Activated CD8-positive, alpha-beta T cell treated with anti-CD3 and anti-CD28 coated beads, Interleukin-2, amount 10 ng/mL, durations not matched to agents 7 days and 5 days (primary cell): ENCODE data around the gene COL11A1. TPM values are rescaled to one million over a fixed set of nuclear protein-coding genes. Genes with fewer than 3 reads are reported as not detected.

Experiments used
- ATAC-seq: fragments of 150-1000 bp; cut with Tn5 transposase; one replicate; pipeline ENCODE4 v1.10.0; 2021; ENCODE audit warnings: moderate library complexity
- CTCF ChIA-PET: fragments of 350-600 bp; sonication (Branson Sonifier 250); formaldehyde crosslinking; loops from one replicate; lab custom pipeline; 2021; ENCODE audit warnings: antibody characterized with exemption; lab: Charles Lee
- POLR2A ChIA-PET: fragments of 350-600 bp; sonication (Branson Sonifier 250); formaldehyde crosslinking; loops from one replicate; lab custom pipeline; 2021; ENCODE audit warnings: antibody characterized with exemption; lab: Charles Lee
- DNase-seq: peaks from one replicate; pipeline ENCODE4 v3.0.0-alpha.2; 2020
- H3K27ac Mint-ChIP-seq: one replicate; pipeline ENCODE4 v1.8.0; 2021; ENCODE audit warnings: mild to moderate bottlenecking, mixed read lengths
- H3K27me3 Mint-ChIP-seq: one replicate; pipeline ENCODE4 v1.8.0; 2021; ENCODE audit warnings: low read depth, mixed read lengths
- H3K36me3 Mint-ChIP-seq: one replicate; pipeline ENCODE4 v1.8.0; 2021; ENCODE audit warnings: low read depth, mixed read lengths
- H3K4me1 Mint-ChIP-seq: one replicate; pipeline ENCODE4 v1.8.0; 2021; ENCODE audit warnings: low read depth, mixed read lengths
- H3K4me3 Mint-ChIP-seq: one replicate; pipeline ENCODE4 v1.8.0; 2021; ENCODE audit warnings: mild to moderate bottlenecking, mixed read lengths
- H3K9me3 Mint-ChIP-seq: one replicate; pipeline ENCODE4 v1.8.0; 2022; ENCODE audit warnings: mixed read lengths; ENCODE audit not compliant: insufficient read depth
- total RNA-seq, 2 experiments: library from RNA; stranded (reverse); gene quantifications; one replicate each; pipeline ENCODE4 v1.2.3, GENCODE V29; 2021

Gene COL11A1
- total RNA-seq, 2 experiments from 2014 or later, result not detected

DNA sequence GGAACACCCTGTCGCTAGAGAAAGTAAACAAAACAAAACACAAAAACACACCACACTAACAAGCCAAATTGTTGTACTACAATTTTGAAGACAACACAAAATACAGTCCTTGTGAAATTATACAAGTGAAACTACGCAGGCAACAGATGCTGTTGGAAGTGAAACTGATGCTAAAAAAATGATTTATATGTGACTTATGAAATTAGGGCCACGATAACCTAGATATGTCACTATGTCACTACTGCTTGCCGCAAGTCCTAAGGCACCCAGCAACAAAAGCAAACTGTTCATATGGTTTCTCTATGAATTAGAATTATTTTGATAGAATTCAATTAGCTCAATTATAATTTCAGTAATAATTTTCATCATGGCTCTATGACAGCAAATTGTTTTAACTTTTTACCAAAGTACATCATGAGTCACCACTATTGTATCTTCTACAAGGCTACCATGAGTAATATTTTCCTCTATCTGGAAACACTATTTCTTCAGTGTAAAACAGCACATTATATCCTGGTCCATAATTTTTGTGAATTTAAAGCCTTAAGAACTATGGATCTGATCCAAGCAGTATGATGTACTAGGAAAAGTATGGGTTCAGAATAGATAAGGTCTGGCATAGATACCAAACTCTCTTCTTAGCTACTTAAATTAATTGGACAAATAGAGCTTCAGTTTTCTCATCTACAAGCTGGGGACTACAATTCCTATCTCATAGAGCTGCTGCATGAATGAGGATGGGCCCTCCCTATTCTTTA, 216.3 kb downstream of the COL11A1 start:
- H3K27me3 Mint-ChIP-seq, result no peaks in the 10 kb centered on the region
- no peak overlapping the region for H3K4me3 Mint-ChIP-seq
- CTCF ChIA-PET, result no interaction called here
- H3K27ac Mint-ChIP-seq, result no peak overlapping the region
- H3K9me3 Mint-ChIP-seq, result no peaks in the 10 kb centered on the region
- POLR2A ChIA-PET, result no interaction called here
- no peak for ATAC-seq
- no peaks in the 10 kb centered on the region for H3K36me3 Mint-ChIP-seq
- H3K4me1 Mint-ChIP-seq, result no peaks in the 10 kb centered on the region
- DNase-seq, result no peak

DNA sequence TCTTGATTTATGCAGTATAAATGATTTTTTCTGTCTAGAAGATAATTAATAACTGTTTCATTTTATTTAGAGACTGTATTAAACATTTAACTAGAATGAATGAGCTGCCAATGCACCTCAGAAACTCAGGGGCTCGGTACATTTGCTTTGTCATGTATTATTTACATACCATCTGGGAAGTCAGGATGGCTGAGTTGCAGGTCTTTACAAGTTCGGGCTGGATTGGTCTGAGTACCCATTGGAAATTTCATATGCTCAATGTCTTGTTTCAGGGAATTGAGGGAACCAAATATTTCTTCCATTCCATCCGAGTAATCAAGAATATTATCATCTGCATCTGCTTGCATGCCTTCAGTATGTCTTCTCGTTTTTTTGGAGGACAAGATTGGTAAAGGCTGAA, 221.7 kb downstream of the COL11A1 start:
- Mint-ChIP-seq H3K27me3 (no peaks in the 10 kb centered on the region), H3K9me3 (no peaks in the 10 kb centered on the region), H3K36me3 (no peaks in the 10 kb centered on the region), H3K27ac (no peak overlapping the region), H3K4me3 (no peak overlapping the region), H3K4me1 (no peaks in the 10 kb centered on the region)
- CTCF ChIA-PET, result no interaction called here
- DNase-seq, result no peak
- ATAC-seq, result no peak
- POLR2A ChIA-PET, result no interaction called here

DNA sequence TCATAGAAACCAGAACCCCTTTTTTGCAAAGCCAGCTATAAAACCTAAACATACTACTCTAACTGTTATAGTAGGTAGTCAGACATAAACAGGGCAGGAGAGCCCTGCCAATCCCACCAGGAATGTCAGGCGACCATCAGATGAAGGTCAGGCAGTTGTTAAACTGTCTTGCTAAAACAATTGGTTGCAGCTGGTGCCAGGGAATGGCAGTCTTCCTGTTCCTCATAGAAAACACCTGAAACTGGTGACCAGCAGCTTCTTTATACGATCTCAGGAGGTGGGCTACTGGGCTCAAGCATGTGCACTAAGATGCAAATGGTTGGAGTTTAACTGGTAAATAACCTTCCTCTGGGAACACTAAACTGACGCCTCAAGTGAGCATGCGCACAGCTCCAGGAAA, 224.1 kb downstream of the COL11A1 start:
- ChIA-PET POLR2A (no interaction called here), CTCF (no interaction called here)
- Mint-ChIP-seq H3K4me3 (no peak overlapping the region), H3K9me3 (no peaks in the 10 kb centered on the region), H3K4me1 (no peaks in the 10 kb centered on the region), H3K36me3 (no peaks in the 10 kb centered on the region), H3K27ac (no peak overlapping the region), H3K27me3 (no peaks in the 10 kb centered on the region)
- no peak for DNase-seq
- ATAC-seq, result no peak

GRCh38 chr1:102879439-102879993, 228.8 kb downstream of the COL11A1 start:
- CTCF ChIA-PET, result no interaction called here
- ATAC-seq, result no peak

DNA sequence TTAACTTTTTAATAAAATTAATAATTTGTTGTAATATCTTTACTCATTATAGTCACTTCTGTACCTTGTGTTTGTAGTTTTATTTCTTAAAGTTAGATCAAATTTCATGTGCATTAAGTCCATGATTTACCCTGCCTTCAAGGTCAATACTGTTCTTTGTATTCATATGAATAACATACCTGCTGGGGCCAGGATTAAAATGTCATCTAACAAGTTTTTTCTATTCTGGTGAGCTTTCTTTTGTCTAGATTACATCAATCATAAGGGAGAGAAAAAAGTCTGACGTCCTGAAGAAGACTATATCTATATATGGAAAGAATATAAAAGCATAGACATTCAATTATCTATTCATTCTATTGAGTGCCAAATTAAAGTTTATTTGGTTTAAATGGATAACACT, 232.6 kb downstream of the COL11A1 start:
- H3K27ac Mint-ChIP-seq, result no peak overlapping the region
- ATAC-seq (no peak), DNase-seq (no peak)
- ChIA-PET POLR2A (no interaction called here), CTCF (no interaction called here)
- H3K27me3 Mint-ChIP-seq, result no peaks in the 10 kb centered on the region
- H3K4me3 Mint-ChIP-seq, result no peak overlapping the region
- peaks cover 3% of the 10 kb centered on the region for H3K9me3 Mint-ChIP-seq
- H3K36me3 Mint-ChIP-seq, result no peaks in the 10 kb centered on the region
- H3K4me1 Mint-ChIP-seq, result no peaks in the 10 kb centered on the region

More at GRCh38 chr1:102879439-102879993, 228.8 kb downstream of the COL11A1 start:
- Mint-ChIP-seq H3K9me3 (no peaks in the 10 kb centered on the region), H3K27ac (no peak overlapping the region), H3K36me3 (no peaks in the 10 kb centered on the region), H3K27me3 (no peaks in the 10 kb centered on the region), H3K4me1 (no peaks in the 10 kb centered on the region), H3K4me3 (no peak overlapping the region)
- no peak for DNase-seq
- POLR2A ChIA-PET, result no interaction called here

- Mint-ChIP-seq H3K27ac (no peak overlapping the region), H3K27me3 (no peaks in the 10 kb centered on the region), H3K4me1 (no peaks in the 10 kb centered on the region), H3K4me3 (no peak overlapping the region), H3K36me3 (no peaks in the 10 kb centered on the region), H3K9me3 (peaks cover 4% of the 10 kb centered on the region)
- CTCF ChIA-PET, result no interaction called here
- DNase-seq (no peak), ATAC-seq (no peak)
- POLR2A ChIA-PET, result no interaction called here
These were observed 235.8 kb downstream of the COL11A1 start for GRCh38 chr1:102872526-102872925.

GRCh38 chr1:102872097-102872496, 236.2 kb downstream of the COL11A1 start:
- H3K27ac Mint-ChIP-seq, result no peak overlapping the region
- no peak overlapping the region for H3K4me3 Mint-ChIP-seq
- no peak for ATAC-seq
- CTCF ChIA-PET, result no interaction called here
- no peaks in the 10 kb centered on the region for H3K4me1 Mint-ChIP-seq
- POLR2A ChIA-PET, result no interaction called here
- H3K27me3 Mint-ChIP-seq, result no peaks in the 10 kb centered on the region
- H3K9me3 Mint-ChIP-seq, result peaks cover 4% of the 10 kb centered on the region
- no peaks in the 10 kb centered on the region for H3K36me3 Mint-ChIP-seq
- DNase-seq, result no peak

DNA sequence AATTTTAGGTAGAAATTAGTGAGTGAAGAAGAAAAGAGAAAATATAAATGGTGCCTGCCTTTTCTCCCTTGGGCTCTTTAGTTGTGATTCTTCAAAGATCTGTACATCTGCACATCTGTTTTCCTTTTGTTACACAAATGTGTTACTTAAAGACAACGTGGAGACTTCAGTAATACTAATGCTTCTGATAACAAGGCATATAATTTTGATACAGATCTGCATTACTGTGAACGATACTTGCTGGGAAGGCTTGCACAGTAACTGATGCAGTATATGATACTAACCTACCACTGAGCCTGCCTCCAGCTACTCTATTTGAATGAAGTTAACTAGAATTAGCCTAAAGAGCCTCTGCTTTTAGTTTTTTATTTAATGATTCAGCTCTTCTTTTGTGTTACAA, 244.6 kb downstream of the COL11A1 start:
- CTCF ChIA-PET, result no interaction called here
- POLR2A ChIA-PET, result no interaction called here
- Mint-ChIP-seq H3K36me3 (no peaks in the 10 kb centered on the region), H3K27ac (no peak overlapping the region), H3K4me3 (no peak overlapping the region), H3K9me3 (peaks cover 4% of the 10 kb centered on the region), H3K4me1 (no peaks in the 10 kb centered on the region), H3K27me3 (no peaks in the 10 kb centered on the region)
- ATAC-seq (no peak), DNase-seq (no peak)

DNA sequence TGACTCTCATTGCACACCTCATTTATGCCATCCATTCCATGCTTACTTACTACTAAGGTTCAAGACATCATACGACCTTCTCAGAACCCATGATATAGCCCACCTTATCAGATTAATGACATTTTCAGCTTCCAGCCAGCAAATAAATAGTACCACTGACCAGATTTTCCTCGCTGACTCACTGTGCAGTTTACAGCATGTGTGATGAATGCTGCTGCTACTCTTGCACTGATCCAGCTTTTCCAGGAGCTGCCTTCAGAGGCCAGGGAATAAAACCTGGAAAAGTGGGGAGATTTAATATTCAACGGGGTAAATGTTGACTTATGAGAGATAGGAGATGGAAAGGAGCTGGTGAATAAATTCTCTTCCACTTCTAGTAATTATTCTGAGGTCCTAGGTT, 247.1 kb downstream of the COL11A1 start:
- H3K9me3 Mint-ChIP-seq, result peaks cover 11% of the 10 kb centered on the region
- no peak for DNase-seq
- H3K27ac Mint-ChIP-seq, result no peak overlapping the region
- H3K36me3 Mint-ChIP-seq, result no peaks in the 10 kb centered on the region
- POLR2A ChIA-PET, result no interaction called here
- CTCF ChIA-PET, result no interaction called here
- no peak overlapping the region for H3K4me3 Mint-ChIP-seq
- no peaks in the 10 kb centered on the region for H3K27me3 Mint-ChIP-seq
- H3K4me1 Mint-ChIP-seq, result no peaks in the 10 kb centered on the region
- no peak for ATAC-seq

- Mint-ChIP-seq H3K27me3 (no peaks in the 10 kb centered on the region), H3K4me1 (no peaks in the 10 kb centered on the region), H3K4me3 (no peak overlapping the region), H3K9me3 (peaks cover 11% of the 10 kb centered on the region), H3K36me3 (no peaks in the 10 kb centered on the region), H3K27ac (no peak overlapping the region)
- CTCF ChIA-PET, result no interaction called here
- ATAC-seq (no peak), DNase-seq (no peak)
- POLR2A ChIA-PET, result interaction anchor here (0.6 kb wide), 1 partner anchor 1415 kb away, joined by 4 read pairs; no protein-coding TSS in a partner anchor
These were observed 249.6 kb downstream of the COL11A1 start for GRCh38 chr1:102858695-102859094.

- POLR2A ChIA-PET, result no interaction called here
- H3K4me1 Mint-ChIP-seq, result no peaks in the 10 kb centered on the region
- ATAC-seq, result no peak
- H3K36me3 Mint-ChIP-seq, result no peaks in the 10 kb centered on the region
- CTCF ChIA-PET, result no interaction called here
- DNase-seq, result no peak
- peaks cover 11% of the 10 kb centered on the region for H3K9me3 Mint-ChIP-seq
- no peaks in the 10 kb centered on the region for H3K27me3 Mint-ChIP-seq
- H3K27ac Mint-ChIP-seq, result no peak overlapping the region
- H3K4me3 Mint-ChIP-seq, result no peak overlapping the region
These were observed 251.1 kb downstream of the COL11A1 start for GRCh38 chr1:102857251-102857650.

DNA sequence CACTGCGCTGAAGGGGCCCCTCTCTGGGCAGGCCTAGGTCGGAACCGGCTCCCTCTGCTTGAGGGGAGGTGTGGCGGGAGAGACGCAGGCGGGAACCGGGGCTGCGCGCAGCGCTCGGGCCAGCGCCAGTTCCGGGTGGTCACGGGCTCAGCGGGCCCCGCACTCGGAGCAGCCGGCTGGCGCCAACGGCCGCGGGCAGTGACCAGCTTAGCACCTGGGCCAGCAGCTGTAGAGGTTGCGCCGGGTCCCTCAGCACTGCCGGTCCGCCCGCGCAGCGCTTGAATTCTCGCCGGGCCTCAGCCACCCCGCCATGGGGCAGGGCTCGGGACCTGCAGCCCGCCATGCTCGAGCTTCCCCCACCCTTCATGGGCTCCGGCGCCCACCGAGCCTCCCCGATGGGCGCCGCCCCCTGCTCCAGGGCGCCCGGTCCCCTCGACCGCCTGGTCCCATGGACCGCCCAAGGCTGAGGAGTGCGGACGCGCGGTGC, 254.6 kb downstream of the COL11A1 start:
- Mint-ChIP-seq H3K27me3 (no peaks in the 10 kb centered on the region), H3K9me3 (peaks cover 6% of the 10 kb centered on the region), H3K4me1 (no peaks in the 10 kb centered on the region), H3K27ac (no peak overlapping the region), H3K4me3 (no peak overlapping the region), H3K36me3 (no peaks in the 10 kb centered on the region)
- POLR2A ChIA-PET, result no interaction called here
- DNase-seq (no peak), ATAC-seq (no peak)
- CTCF ChIA-PET, result interaction anchor here (0.6 kb wide), 1 partner anchor 47 kb away, joined by 3 read pairs; no protein-coding TSS in a partner anchor
